ENCODE measurements around the gene USP48.

USP48 gene

DNA sequence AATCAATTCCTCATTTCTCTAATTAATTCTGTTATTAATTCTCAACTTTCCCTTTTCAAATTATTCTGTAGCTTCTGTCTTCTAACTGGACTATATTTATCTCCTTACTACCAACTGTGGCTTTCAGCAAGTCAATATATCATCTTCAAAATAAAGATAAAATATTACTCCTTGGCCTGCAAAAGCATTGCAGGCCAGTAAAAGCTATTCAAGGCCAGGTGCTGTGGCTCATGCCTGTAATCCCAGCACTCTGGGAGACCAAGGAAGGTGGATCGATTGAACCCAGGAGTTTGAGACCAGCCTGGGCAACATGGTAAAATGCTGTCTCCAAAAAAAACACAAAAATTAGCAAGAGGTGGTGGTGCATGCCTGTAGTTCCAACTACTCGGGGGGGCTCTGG is 27.9 kb downstream of the USP48 start:
- no peak overlapping the region for H3K4me3 Mint-ChIP-seq

DNA sequence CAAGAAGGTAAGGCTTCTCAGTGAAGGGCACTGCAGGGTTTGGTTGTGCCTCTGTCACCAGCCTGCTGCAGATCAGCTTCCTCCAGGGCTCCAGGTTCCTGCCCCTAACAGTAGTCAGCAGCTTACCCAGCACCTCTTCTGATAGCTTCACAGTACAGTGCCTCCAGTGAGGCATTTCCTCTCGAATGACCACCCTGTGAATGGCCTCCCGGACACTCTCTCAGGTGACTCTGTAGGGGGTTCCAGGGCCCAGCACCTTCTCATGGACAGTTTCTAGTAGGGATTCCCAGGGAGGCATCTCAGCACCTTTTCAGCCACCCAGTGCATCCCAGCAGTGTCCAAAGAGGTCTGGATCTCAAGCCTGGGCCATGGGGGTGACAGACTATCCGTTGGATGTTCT is 28.4 kb downstream of the USP48 start:
- CTCF ChIA-PET: no interaction called here
- DNase-seq: no peak
- peaks cover 3% of the 10 kb centered on the region for H3K4me1 Mint-ChIP-seq
- H3K27me3 Mint-ChIP-seq: no peaks in the 10 kb centered on the region
- no peak overlapping the region for H3K4me3 Mint-ChIP-seq
- H3K9me3 Mint-ChIP-seq: no peaks in the 10 kb centered on the region
- peaks cover 44% of the 10 kb centered on the region for H3K36me3 Mint-ChIP-seq
- no peak overlapping the region for H3K27ac Mint-ChIP-seq

More for the DNA sequence above, 27.9 kb downstream of the USP48 start:
- Mint-ChIP-seq H3K9me3 (no peaks in the 10 kb centered on the region), H3K27me3 (no peaks in the 10 kb centered on the region), H3K27ac (no peak overlapping the region), H3K4me1 (peaks cover 5% of the 10 kb centered on the region), H3K36me3 (peaks cover 39% of the 10 kb centered on the region)
- CTCF ChIA-PET: no interaction called here
- DNase-seq: no peak

DNA sequence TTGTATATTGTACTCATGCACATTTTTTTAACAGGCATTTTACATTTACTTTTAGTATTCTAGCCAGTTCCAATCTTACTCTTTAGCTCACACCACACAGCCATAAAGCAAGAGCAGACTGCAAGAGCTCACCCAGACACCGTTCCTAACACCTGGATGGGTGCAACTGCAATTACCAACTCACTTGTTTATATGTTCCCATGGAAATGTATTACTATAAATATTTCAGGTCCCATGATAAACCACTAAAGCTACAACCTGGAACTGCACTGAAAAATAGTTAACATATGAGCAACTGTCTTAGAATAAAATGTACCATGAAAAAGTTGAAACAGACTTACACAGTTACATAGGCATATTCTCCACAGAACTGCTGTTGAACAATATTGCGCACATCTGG is 30.8 kb downstream of the USP48 start:
- no peak overlapping the region for H3K4me3 Mint-ChIP-seq
- H3K27ac Mint-ChIP-seq: no peak overlapping the region
- H3K36me3 Mint-ChIP-seq: peaks cover 50% of the 10 kb centered on the region
- CTCF ChIA-PET: no interaction called here
- H3K27me3 Mint-ChIP-seq: no peaks in the 10 kb centered on the region
- DNase-seq: no peak
- no peaks in the 10 kb centered on the region for H3K9me3 Mint-ChIP-seq
- H3K4me1 Mint-ChIP-seq: no peaks in the 10 kb centered on the region

DNA sequence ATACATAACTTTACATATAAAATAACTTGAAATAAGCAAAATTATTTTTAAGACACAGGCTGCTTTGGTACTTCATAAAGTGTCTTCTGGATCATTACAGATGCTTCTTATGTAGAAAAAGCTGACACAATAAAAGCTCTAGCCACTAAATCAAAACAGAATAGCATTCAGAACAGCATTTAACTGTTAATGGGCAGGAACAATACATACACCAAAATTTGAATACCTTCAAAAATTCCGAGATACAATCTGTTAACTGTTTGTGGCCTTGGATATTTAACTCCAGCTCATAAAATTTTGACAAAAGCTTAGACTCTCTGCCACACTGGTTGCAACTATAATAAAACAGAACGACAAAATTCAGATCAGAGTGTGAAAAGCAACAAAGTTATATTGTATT is 31.7 kb downstream of the USP48 start:
- peaks cover 46% of the 10 kb centered on the region for H3K36me3 Mint-ChIP-seq
- CTCF ChIA-PET: no interaction called here
- no peaks in the 10 kb centered on the region for H3K27me3 Mint-ChIP-seq
- DNase-seq: no peak
- no peaks in the 10 kb centered on the region for H3K4me1 Mint-ChIP-seq
- H3K27ac Mint-ChIP-seq: no peak overlapping the region
- no peak overlapping the region for H3K4me3 Mint-ChIP-seq
- no peaks in the 10 kb centered on the region for H3K9me3 Mint-ChIP-seq

DNA sequence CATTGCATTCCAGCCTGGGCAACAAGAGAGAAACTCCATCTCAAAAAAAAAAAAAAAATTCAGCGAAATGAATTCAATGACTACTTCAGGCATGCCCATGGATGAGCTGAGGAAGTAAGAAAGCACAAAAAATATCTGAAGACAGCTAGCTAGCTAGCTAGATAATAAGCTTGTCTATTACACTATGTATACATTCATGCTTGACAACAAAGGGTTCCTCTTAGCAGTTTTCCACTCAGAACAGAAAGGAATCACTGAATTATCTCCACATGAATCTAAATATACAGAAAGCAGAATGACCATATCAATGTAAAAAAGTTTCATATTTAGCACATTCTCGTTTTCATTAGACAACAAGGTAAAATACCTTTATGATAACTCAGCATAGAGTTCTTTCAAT is 32.1 kb downstream of the USP48 start:
- CTCF ChIA-PET: no interaction called here
- no peak overlapping the region for H3K4me3 Mint-ChIP-seq
- H3K36me3 Mint-ChIP-seq: peaks cover 46% of the 10 kb centered on the region
- no peak for DNase-seq
- H3K9me3 Mint-ChIP-seq: no peaks in the 10 kb centered on the region
- no peaks in the 10 kb centered on the region for H3K4me1 Mint-ChIP-seq
- no peak overlapping the region for H3K27ac Mint-ChIP-seq
- H3K27me3 Mint-ChIP-seq: no peaks in the 10 kb centered on the region

DNA sequence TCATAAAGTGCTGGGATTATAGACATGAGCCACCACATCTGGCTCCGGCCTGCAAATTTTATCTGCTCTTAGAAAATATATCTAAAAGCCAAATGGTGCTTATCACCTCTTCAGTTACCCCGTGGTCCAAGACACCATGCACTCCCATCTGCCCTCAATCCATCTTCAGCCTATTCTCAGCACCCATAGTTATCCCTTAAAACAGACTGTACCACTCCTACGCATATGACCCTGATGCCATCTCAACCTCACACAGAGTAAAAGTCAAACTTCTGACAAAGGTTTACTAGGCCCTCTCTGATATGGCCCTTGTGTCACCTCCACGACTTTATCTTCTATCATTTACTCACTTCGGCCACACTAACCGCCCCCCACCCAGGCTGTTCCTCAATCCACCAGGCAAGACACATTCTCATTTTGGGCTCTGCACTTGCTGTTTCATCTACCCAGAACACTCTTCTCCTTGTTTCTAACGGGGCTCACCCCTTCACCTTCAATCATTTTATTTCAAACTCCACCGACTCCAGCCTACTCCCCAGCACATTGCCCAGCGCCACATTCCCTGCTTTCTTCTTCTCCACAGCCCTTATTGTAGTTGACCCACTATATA is 33.0 kb downstream of the USP48 start:
- peaks cover 45% of the 10 kb centered on the region for H3K36me3 Mint-ChIP-seq
- no peaks in the 10 kb centered on the region for H3K27me3 Mint-ChIP-seq
- H3K9me3 Mint-ChIP-seq: no peaks in the 10 kb centered on the region
- no peak for DNase-seq
- H3K4me3 Mint-ChIP-seq: no peak overlapping the region
- H3K4me1 Mint-ChIP-seq: no peaks in the 10 kb centered on the region
- H3K27ac Mint-ChIP-seq: no peak overlapping the region
- CTCF ChIA-PET: no interaction called here

DNA sequence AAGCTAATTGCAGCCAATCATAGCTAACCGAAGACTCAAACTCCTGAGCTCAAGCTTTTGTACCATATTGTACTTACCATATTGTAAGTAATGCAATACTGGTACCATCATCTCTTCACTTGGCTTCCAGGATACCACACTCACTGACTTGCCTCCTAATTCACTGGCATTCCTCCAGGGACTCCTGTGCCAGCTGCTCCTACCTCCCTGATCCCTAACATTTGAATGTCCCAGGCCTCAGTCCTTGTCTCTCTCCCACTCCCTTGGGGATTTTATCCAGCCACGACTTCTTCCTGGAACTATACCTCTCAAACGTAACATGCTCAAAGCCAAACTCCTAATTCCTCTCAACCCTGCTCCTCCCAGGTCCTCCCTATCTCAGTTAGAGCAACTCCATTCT is 33.8 kb downstream of the USP48 start:
- CTCF ChIA-PET: no interaction called here
- H3K27ac Mint-ChIP-seq: no peak overlapping the region
- H3K36me3 Mint-ChIP-seq: peaks cover 41% of the 10 kb centered on the region

DNA sequence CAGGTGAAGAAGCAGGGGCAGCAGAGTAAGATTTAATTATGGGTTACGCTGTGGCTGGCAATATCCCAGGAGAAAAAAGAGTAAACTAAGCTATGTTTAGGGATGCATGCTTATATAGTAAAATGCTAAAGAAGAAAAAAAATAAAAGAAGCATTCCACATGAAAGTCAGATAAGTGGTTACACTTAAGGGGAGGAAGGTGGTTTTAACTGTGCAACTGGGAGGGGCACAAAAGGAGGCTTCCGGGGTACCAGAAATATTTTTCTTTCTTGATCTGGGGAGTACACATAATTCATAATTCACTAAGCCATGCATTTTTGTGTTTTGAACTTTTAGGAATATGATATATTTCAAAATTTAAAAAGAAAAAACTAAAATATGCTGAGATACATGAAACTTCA is 39.5 kb downstream of the USP48 start:
- H3K27ac Mint-ChIP-seq: no peak overlapping the region
- H3K4me3 Mint-ChIP-seq: no peak overlapping the region
- peaks cover 23% of the 10 kb centered on the region for H3K36me3 Mint-ChIP-seq
- H3K9me3 Mint-ChIP-seq: no peaks in the 10 kb centered on the region
- CTCF ChIA-PET: no interaction called here
- peaks cover 19% of the 10 kb centered on the region for H3K4me1 Mint-ChIP-seq
- DNase-seq: no peak
- H3K27me3 Mint-ChIP-seq: no peaks in the 10 kb centered on the region

More for the DNA sequence above, 33.8 kb downstream of the USP48 start:
- Mint-ChIP-seq H3K4me3 (no peak overlapping the region), H3K4me1 (no peaks in the 10 kb centered on the region), H3K27me3 (no peaks in the 10 kb centered on the region), H3K9me3 (no peaks in the 10 kb centered on the region)
- DNase-seq: no peak

DNA sequence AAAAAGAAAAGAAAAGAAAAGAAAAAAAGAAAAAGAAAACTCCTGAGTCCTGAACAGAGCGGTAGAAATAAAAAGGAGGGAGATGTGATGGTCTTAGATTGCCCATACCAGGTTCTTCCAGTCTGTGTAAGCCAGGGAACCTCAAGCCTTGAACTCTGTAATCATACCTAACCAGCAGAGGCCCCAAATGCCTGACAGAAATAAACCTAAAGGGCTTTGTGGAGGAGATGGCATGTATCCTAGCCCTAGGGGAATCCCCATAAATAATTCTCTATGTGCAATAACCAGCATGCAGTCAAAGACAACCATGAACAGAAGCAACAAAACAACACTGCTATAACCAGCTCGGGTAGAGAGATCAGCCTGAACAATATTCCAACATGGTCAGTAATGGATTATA is 40.4 kb downstream of the USP48 start:
- H3K36me3 Mint-ChIP-seq: peaks cover 21% of the 10 kb centered on the region
- no peaks in the 10 kb centered on the region for H3K9me3 Mint-ChIP-seq
- DNase-seq: no peak
- no peak overlapping the region for H3K4me3 Mint-ChIP-seq
- H3K27me3 Mint-ChIP-seq: no peaks in the 10 kb centered on the region
- H3K4me1 Mint-ChIP-seq: peaks cover 19% of the 10 kb centered on the region
- CTCF ChIA-PET: no interaction called here
- no peak overlapping the region for H3K27ac Mint-ChIP-seq

DNA sequence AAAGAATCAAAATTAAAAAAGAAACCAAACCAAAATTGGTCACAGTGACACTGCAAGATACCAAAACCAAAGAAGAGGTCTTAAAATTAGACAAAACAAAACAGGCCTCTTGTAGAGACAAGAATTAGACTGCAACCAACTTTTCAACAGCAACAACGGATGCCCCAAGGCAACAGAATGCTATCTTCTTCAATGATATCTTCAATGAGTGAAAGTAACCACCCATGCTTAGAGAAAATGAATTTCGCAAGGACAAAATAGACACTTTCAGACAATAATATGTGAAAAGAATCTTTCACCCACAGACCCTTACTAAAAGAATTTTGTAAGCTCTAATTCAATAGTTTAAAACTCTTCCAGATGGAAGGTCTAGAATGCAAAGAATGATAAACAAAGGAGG is 41.7 kb downstream of the USP48 start:
- CTCF ChIA-PET: no interaction called here
- Mint-ChIP-seq H3K4me1 (peaks cover 19% of the 10 kb centered on the region), H3K27ac (no peak overlapping the region), H3K4me3 (no peak overlapping the region), H3K27me3 (no peaks in the 10 kb centered on the region), H3K36me3 (peaks cover 26% of the 10 kb centered on the region), H3K9me3 (no peaks in the 10 kb centered on the region)
- no peak for DNase-seq

DNA sequence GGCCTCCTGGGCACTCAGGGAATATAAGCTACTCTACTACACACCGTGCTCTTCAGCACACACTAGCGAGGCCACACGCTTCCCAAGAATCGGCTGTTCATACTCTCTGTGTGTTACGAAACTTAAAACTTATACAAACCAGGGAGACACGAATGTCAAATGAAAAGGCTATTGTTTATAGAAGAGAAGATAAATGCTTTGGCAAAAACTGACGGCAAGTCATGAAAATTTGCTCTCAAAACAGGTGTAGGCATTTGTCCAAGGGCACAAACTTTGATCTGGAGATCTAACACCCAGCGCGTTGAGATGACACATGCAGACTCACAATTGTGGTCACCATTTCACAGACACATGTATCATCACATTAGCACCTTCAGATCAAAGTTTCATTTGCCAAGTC is 46.1 kb downstream of the USP48 start:
- peaks cover 11% of the 10 kb centered on the region for H3K4me1 Mint-ChIP-seq
- H3K27me3 Mint-ChIP-seq: no peaks in the 10 kb centered on the region
- CTCF ChIA-PET: no interaction called here
- no peaks in the 10 kb centered on the region for H3K9me3 Mint-ChIP-seq
- H3K36me3 Mint-ChIP-seq: peaks cover 30% of the 10 kb centered on the region
- H3K4me3 Mint-ChIP-seq: no peak overlapping the region
- H3K27ac Mint-ChIP-seq: no peak overlapping the region
- no peak for DNase-seq

DNA sequence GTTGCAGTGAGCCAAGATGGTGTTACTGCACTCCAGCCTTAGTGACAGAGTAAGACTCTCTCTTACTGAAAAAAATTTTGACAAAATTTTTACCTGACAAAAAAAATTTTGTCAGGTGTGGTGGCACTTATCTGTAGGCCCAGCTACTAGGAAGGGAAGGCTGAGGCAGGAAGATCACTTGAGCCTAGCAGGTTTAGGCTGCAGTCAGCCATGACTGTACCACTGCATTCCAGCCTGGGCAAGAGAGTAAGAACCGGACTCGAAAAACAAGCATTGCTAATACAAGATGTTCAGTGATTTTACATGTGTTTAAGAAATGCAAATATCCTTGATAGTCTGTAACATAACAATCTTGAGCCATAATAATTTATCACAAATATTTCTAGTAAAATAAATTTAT is 46.9 kb downstream of the USP48 start:
- Mint-ChIP-seq H3K4me3 (no peak overlapping the region), H3K9me3 (no peaks in the 10 kb centered on the region), H3K4me1 (peaks cover 11% of the 10 kb centered on the region), H3K36me3 (peaks cover 33% of the 10 kb centered on the region), H3K27ac (no peak overlapping the region), H3K27me3 (no peaks in the 10 kb centered on the region)
- CTCF ChIA-PET: interaction anchor here (0.7 kb wide), 1 partner anchor 46 kb away, joined by 3 read pairs; no protein-coding TSS in a partner anchor
- no peak for DNase-seq

DNA sequence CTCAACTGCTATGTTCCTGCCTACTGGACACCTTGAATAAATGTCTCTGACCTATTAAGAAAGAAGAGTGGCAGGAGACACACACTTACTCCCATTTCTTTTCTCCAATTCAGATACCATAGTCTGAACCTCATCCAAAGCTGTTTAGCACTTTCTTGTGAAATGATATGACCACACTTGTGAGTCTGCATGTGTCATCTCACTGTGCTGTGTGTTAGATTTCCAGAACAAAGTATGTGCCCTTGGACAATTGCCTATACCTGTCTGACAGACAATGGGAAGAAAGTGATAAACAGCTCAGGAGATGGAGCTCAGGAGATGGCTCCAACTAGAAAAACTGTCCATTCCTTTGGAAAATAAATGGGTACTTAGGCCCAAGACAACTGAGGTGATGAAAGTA is 48.4 kb downstream of the USP48 start:
- no peak for DNase-seq
- Mint-ChIP-seq H3K36me3 (peaks cover 28% of the 10 kb centered on the region), H3K27me3 (no peaks in the 10 kb centered on the region), H3K9me3 (no peaks in the 10 kb centered on the region), H3K4me1 (no peaks in the 10 kb centered on the region), H3K27ac (no peak overlapping the region), H3K4me3 (no peak overlapping the region)
- CTCF ChIA-PET: no interaction called here

DNA sequence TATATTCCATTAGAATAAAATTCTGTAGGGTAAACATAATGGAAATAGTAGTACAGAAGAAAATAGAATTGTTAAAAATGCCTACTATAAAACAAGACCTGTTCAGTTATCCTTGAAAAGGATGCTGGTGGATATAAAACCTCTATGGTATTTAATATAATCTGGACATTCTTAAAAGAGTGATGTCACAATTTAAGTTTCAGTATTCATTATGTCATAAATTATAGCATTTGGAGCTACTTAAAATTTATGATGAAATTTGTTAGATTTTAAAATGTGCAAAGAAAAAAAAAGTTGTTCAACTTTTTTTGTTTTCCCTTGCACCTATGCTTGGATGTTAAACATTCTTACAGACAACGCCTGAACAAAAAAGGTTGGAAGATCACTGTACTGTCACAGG is 50.3 kb downstream of the USP48 start:
- Mint-ChIP-seq H3K9me3 (no peaks in the 10 kb centered on the region), H3K27ac (no peak overlapping the region), H3K36me3 (peaks cover 31% of the 10 kb centered on the region), H3K27me3 (no peaks in the 10 kb centered on the region), H3K4me1 (no peaks in the 10 kb centered on the region), H3K4me3 (no peak overlapping the region)
- CTCF ChIA-PET: no interaction called here
- no peak for DNase-seq

DNA sequence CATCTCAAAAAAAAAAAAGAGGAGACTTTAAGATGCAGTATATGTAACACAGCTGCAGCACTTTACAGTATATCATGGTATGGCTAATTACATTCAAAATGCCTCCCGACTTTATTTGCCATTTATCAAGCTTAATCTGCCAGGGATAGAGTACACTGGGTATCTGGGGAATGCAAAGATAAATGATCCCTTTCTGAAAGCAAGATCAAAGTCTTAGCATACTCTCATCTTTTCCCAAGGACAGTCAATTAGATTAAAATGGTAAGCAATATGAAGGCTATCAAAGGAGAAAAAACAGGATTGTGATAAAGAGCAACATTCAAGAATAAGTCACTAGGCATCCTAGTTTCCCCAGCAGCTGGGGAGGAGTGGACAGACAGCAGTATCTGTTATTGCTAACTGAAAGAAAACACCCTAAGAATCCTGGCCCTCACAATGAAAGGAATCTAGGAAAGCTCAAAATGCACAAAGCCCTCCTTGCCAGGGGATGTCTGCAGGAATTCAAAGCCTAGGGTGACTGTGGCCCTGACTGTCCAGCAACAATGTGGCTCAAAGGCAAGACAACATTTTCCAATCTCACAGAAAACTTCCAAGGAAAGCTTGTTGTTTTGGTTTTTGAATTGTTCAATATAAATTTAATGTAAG is 57.1 kb downstream of the USP48 start:
- Mint-ChIP-seq H3K27ac (no peak overlapping the region), H3K9me3 (no peaks in the 10 kb centered on the region), H3K27me3 (no peaks in the 10 kb centered on the region), H3K36me3 (peaks cover 50% of the 10 kb centered on the region), H3K4me3 (no peak overlapping the region), H3K4me1 (no peaks in the 10 kb centered on the region)
- no peak for DNase-seq
- CTCF ChIA-PET: interaction anchor here (1.1 to 1.5 kb wide), 2 partner anchors 11 to 14 kb away, joined by 3 to 4 read pairs; no protein-coding TSS in a partner anchor
